K562 (cell line): ENCODE data around the gene MAP1LC3A. TPM values are rescaled to one million over a fixed set of nuclear protein-coding genes. Genes with fewer than 3 reads are reported as not detected.

Experiments used
- ATAC-seq: fragments of 200-7000 bp; cut with Tn5 transposase; 3 replicates; pipeline ENCODE4 v1.9.1; 2020; ENCODE audit warnings: moderate library complexity
- BruUV-seq: library from RNA; stranded (reverse); fragments of 400-500 nt; replicated peaks from 2 replicates; lab custom pipeline; 2021; lab: Mats Ljungman, UMichigan
- CTCF ChIA-PET: fragments of 300-600 bp; formaldehyde crosslinking; extraction: SDS; loops from one replicate; lab custom pipeline; 2021; ENCODE audit warnings: low intra/inter-chr PET ratio; lab: Yijun Ruan, JAX
- POLR2A ChIA-PET: fragments of 300-600, 350-650 bp; sonication (Branson Sonifier 250); formaldehyde crosslinking; extraction: SDS; loops from one replicate; lab custom pipeline; 2021; ENCODE audit warnings: antibody characterized with exemption, inconsistent platforms; lab: Yijun Ruan, JAX
- DNase-seq, 4 experiments: peaks; one replicate each; pipeline versions ENCODE4 v3.0.0 to v3.0.0-alpha.2; 2011 to 2018; ENCODE audit warnings: low spot score in 3 of 4, mixed read lengths in 3 of 4; ENCODE audit errors: extremely low read depth in 1 of 4
- FAIRE-seq: peaks from 2 replicates; lab custom pipeline; 2011; peaks lifted over from hg19 to GRCh38; lab: Jason Lieb, UNC
- H2AFZ ChIP-seq: 2 replicates; pipeline ENCODE4 v1.6.0; 2011; ENCODE audit warnings: low read depth, low read length, control low read depth, inconsistent platforms
- H3K27ac ChIP-seq: fragments of 200-600 bp; 3 replicates; pipeline ENCODE4 v1.8.0; 2011; ENCODE audit warnings: low read depth, mild to moderate bottlenecking, control low read depth, inconsistent platforms, low read length, moderate library complexity, mixed read lengths; ENCODE audit errors: extremely low read depth
- H3K27me3 ChIP-seq, 2 experiments: fragments of 300-600 bp in 1 of 2; 2 replicates in 1 of 2; 3 replicates in 1 of 2; pipeline versions ENCODE4 v1.6.0 to v1.8.0; 2011; ENCODE audit warnings: inconsistent platforms in 2 of 2, low read length in 2 of 2, mild to moderate bottlenecking in 1 of 2, mixed read lengths in 1 of 2, moderate library complexity in 1 of 2; ENCODE audit not compliant: control insufficient read depth in 2 of 2, insufficient read depth in 2 of 2
- H3K36me3 ChIP-seq: fragments of 300-600 bp; 3 replicates; pipeline ENCODE4 v1.8.0; 2011; ENCODE audit warnings: mild to moderate bottlenecking, low read length, inconsistent platforms; ENCODE audit not compliant: control insufficient read depth, insufficient read depth
- H3K4me1 ChIP-seq, 2 experiments: fragments of 200-600 bp in 1 of 2; replicated peaks in 1 of 2; 2 replicates in 1 of 2; 3 replicates in 1 of 2; pipeline versions ENCODE4 v1.5.1 to v1.8.0; 2011; ENCODE audit warnings: inconsistent platforms in 2 of 2, low read length in 2 of 2, mild to moderate bottlenecking in 1 of 2, mixed read lengths in 1 of 2, moderate library complexity in 1 of 2; ENCODE audit not compliant: control insufficient read depth in 2 of 2, insufficient read depth in 2 of 2
- H3K4me2 ChIP-seq: 2 replicates; pipeline ENCODE4 v1.6.1; 2011; ENCODE audit warnings: low read length, control low read depth, inconsistent platforms, mixed read lengths; ENCODE audit not compliant: insufficient read depth
- H3K4me3 ChIP-seq: fragments of 200-600 bp; sonication (generic), shearing (Covaris generic); 2 replicates; pipeline ENCODE4 v1.5.1; 2016; ENCODE audit warnings: control low read depth, inconsistent platforms
- H3K79me2 ChIP-seq: fragments of 200-600 bp; 3 replicates; pipeline ENCODE4 v1.8.0; 2011; ENCODE audit warnings: low read length, inconsistent platforms; ENCODE audit not compliant: control insufficient read depth, insufficient read depth
- H3K9ac ChIP-seq, 2 experiments: 2 replicates each; pipeline versions ENCODE4 v1.6.0 to v1.6.1; 2011; ENCODE audit warnings: low read depth in 2 of 2, low read length in 2 of 2, control low read depth in 1 of 2, inconsistent platforms in 1 of 2, mild to moderate bottlenecking in 1 of 2, mixed read lengths in 1 of 2; ENCODE audit not compliant: insufficient read depth in 1 of 2
- H3K9me1 ChIP-seq: one replicate; pipeline ENCODE4 v1.6.0; 2011; ENCODE audit warnings: inconsistent platforms, mild to moderate bottlenecking, low read length, moderate library complexity; ENCODE audit not compliant: control insufficient read depth, insufficient read depth
- H3K9me3 ChIP-seq: replicated peaks from 2 replicates; pipeline ENCODE4 v1.5.1; 2011; ENCODE audit warnings: low read depth, low read length, inconsistent platforms; ENCODE audit not compliant: control insufficient read depth, insufficient read depth
- H4K20me1 ChIP-seq: replicated peaks from 2 replicates; pipeline ENCODE4 v1.6.1; 2011; ENCODE audit warnings: low read length, inconsistent platforms, mixed read lengths; ENCODE audit not compliant: control insufficient read depth, insufficient read depth
- CEBPG ChIP-seq, 3 experiments: fragments of 200-800 bp in 1 of 3; sonication (Bioruptor generic) in 1 of 3; sonication (generic) in 1 of 3; formaldehyde crosslinking in 1 of 3; IDR thresholded peaks in 2 of 3; conservative IDR thresholded peaks in 1 of 3; 2 replicates each; pipeline versions ENCODE4 v1.6.1 to v1.8.0; 2016 to 2022; ENCODE audit warnings: missing compliant biosample characterization in 2 of 3, missing genetic modification characterization in 2 of 3, mild to moderate bottlenecking in 1 of 3, missing genetic modification reagents in 1 of 3
- MCM3 ChIP-seq: fragments of 450-650 bp; IDR thresholded peaks from 2 replicates; pipeline ENCODE4 v1.6.1; 2016
- NR0B1 ChIP-seq: fragments of 450-650 bp; IDR thresholded peaks from one replicate; pipeline ENCODE4 v1.6.1; 2018; ENCODE audit warnings: mild to moderate bottlenecking, moderate library complexity; ENCODE audit not compliant: partially characterized antibody
- POLR2A ChIP-seq: fragments of 450-650 bp; conservative IDR thresholded peaks from 2 replicates; pipeline ENCODE4 v1.6.1; 2016
- RBFOX2 ChIP-seq: fragments of 200-400 bp; formaldehyde crosslinking; IDR thresholded peaks from 2 replicates; pipeline ENCODE4 v1.6.1; 2017; ENCODE audit warnings: low read depth, mild to moderate bottlenecking, low read length, moderate library complexity
- SIN3B ChIP-seq: fragments of 450-650 bp; IDR thresholded peaks from 2 replicates; pipeline ENCODE4 v1.6.1; 2017; ENCODE audit warnings: low read depth, mild to moderate bottlenecking, moderate library complexity
- SMARCA5 ChIP-seq: fragments of 450-650 bp; IDR thresholded peaks from 2 replicates; pipeline ENCODE4 v1.6.1; 2016
- SRSF7 ChIP-seq: fragments of 200-400 bp; formaldehyde crosslinking; optimal IDR thresholded peaks from 2 replicates; pipeline ENCODE3; 2017; ENCODE audit warnings: mild to moderate bottlenecking, low read depth, low read length
- ZNF79 ChIP-seq: fragments of 250-450 bp; sonication (Bioruptor Pico); IDR thresholded peaks from 2 replicates; pipeline ENCODE4 v1.4.0; 2020; ENCODE audit warnings: low read depth, mild to moderate bottlenecking, moderate library complexity
- WGBS: fragments of 100-300 bp; shearing (Covaris generic); methylation state at CpG from one replicate; pipeline ENCODE4 v1.1.6; 2016; ENCODE audit warnings: low coverage, mixed read lengths; ENCODE audit not compliant: insufficient coverage; ENCODE audit errors: missing lambda C conversion rate; 5-methylcytosine and 5-hydroxymethylcytosine counted together
- in situ Hi-C: fragments of 300-500 bp; cut with MboI; formaldehyde crosslinking; loops from 4 replicates; pipeline ENCODE4 v1.15.0; 2018; ENCODE audit warnings: inconsistent platforms, mixed read lengths
- intact Hi-C: fragments of 100-400 bp; cut with micrococcal nuclease; formaldehyde crosslinking; loops from 2 replicates; pipeline ENCODE4 v1.14.2; 2022
- polyA plus RNA-seq, 8 experiments: library from polyadenylated mRNA; depleted of rRNA in 4 of 8; stranded (reverse) in 5 of 8; unstranded in 3 of 8; fragments of >200 nt; fragmentation: Nextera tagmentation in 2 of 8; fragmentation: Illumina TruSeq in 1 of 8; extraction: Ambion mirVana in 2 of 8; extraction: Trizol in 1 of 8; gene quantifications; 2 replicates each; pipeline versions ENCODE4 v1.2.1 to v1.2.3, GENCODE V29; 2011 to 2014; ENCODE audit warnings: inconsistent platforms in 1 of 8, missing spikeins in 1 of 8
- total RNA-seq, 7 experiments: library from RNA; depleted of rRNA in 6 of 7; stranded (reverse); fragments of >200 nt in 6 of 7; fragmentation: Illumina TruSeq in 2 of 7; extraction: Trizol in 2 of 7; gene quantifications; 2 replicates each; pipeline versions ENCODE4 v1.2.1 to v1.2.3, GENCODE V29; 2011 to 2021; ENCODE audit warnings: low replicate concordance in 1 of 7
- TF ChIP-seq, protein P1 (sequence below): sonication (generic); formaldehyde crosslinking; IDR thresholded peaks from 2 replicates; pipeline ENCODE4 v1.8.0; 2022; ENCODE audit warnings: mild to moderate bottlenecking, missing genetic modification reagents
- TF ChIP-seq, protein P2 (sequence below), 2 experiments: fragments of 150-350 bp in 1 of 2; IDR thresholded peaks; 2 replicates each; pipeline ENCODE4 v1.6.1; 2012 to 2016; ENCODE audit warnings: low read depth in 2 of 2, low read length in 2 of 2, mild to moderate bottlenecking in 1 of 2, moderate library complexity in 1 of 2

MAP1LC3A gene
- total and polyA plus RNA-seq, 9 of the 15 experiments (the other 6 are each of a cell fraction or from before 2014, with no cell fraction given) = 0.27 to 0.38 TPM; not detected in 7

- H3K27ac ChIP-seq = no peak overlapping the region
- 96% methylated on average over 8 of the region's 11 CpGs for WGBS
- peaks cover 20% of the 10 kb centered on the region for H4K20me1 ChIP-seq
- no peaks in the 10 kb centered on the region for H3K9me3 ChIP-seq
- no peak overlapping the region for H3K4me2 ChIP-seq
- no peak overlapping the region for H3K9ac ChIP-seq
- no peak overlapping the region for H2AFZ ChIP-seq
- no peak for FAIRE-seq
- no peaks in the 10 kb centered on the region for H3K9me1 ChIP-seq
- H3K27me3 ChIP-seq = no peaks in the 10 kb centered on the region
- no TSS peak for BruUV-seq
- POLR2A ChIA-PET = interaction anchor here (1.0 to 1.1 kb wide), 2 partner anchors 9 to 18 kb away, joined by 3 to 4 read pairs; no protein-coding TSS in a partner anchor
- peaks cover 65% of the 10 kb centered on the region for H3K36me3 ChIP-seq
- CTCF ChIA-PET = interaction anchor here (3.9 kb wide), 1 partner anchor 212 kb away, joined by 33 read pairs; no protein-coding TSS in a partner anchor
- H3K4me1 ChIP-seq = peaks cover 15 to 17% of the 10 kb centered on the region in 2 experiments
- ATAC-seq = no peak
- in situ Hi-C loops = loop anchor here (10.0 kb wide), 1 partner anchor 330 kb away; no protein-coding TSS in a partner anchor
- TF ChIP-seq RBFOX2 (no peak), SRSF7 (no peak), POLR2A (no peak), SMARCA5 (no peak), MCM3 (no peak), NR0B1 (no peak), CEBPG (CRISPR knock-in tag; IDR thresholded peaks at IDR 0.05) (no peak), CEBPG (tag; conservative IDR thresholded peaks at IDR 0.05 in 1 of 2, IDR thresholded peaks at IDR 0.05 in 1 of 2) (no peak), SIN3B (no peak), ZNF79 (CRISPR knock-in tag) (no peak)
- TF ChIP-seq, protein P1, sequence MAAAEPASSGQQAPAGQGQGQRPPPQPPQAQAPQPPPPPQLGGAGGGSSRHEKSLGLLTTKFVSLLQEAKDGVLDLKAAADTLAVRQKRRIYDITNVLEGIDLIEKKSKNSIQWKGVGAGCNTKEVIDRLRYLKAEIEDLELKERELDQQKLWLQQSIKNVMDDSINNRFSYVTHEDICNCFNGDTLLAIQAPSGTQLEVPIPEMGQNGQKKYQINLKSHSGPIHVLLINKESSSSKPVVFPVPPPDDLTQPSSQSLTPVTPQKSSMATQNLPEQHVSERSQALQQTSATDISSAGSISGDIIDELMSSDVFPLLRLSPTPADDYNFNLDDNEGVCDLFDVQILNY (CRISPR knock-in tag) = no peak
- TF ChIP-seq, protein P2, sequence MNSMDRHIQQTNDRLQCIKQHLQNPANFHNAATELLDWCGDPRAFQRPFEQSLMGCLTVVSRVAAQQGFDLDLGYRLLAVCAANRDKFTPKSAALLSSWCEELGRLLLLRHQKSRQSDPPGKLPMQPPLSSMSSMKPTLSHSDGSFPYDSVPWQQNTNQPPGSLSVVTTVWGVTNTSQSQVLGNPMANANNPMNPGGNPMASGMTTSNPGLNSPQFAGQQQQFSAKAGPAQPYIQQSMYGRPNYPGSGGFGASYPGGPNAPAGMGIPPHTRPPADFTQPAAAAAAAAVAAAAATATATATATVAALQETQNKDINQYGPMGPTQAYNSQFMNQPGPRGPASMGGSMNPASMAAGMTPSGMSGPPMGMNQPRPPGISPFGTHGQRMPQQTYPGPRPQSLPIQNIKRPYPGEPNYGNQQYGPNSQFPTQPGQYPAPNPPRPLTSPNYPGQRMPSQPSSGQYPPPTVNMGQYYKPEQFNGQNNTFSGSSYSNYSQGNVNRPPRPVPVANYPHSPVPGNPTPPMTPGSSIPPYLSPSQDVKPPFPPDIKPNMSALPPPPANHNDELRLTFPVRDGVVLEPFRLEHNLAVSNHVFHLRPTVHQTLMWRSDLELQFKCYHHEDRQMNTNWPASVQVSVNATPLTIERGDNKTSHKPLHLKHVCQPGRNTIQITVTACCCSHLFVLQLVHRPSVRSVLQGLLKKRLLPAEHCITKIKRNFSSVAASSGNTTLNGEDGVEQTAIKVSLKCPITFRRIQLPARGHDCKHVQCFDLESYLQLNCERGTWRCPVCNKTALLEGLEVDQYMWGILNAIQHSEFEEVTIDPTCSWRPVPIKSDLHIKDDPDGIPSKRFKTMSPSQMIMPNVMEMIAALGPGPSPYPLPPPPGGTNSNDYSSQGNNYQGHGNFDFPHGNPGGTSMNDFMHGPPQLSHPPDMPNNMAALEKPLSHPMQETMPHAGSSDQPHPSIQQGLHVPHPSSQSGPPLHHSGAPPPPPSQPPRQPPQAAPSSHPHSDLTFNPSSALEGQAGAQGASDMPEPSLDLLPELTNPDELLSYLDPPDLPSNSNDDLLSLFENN (IDR thresholded peaks at IDR 0.05; ENCODE audit: low read depth in 2 of 2, low read length in 2 of 2) = no peak
- no peak overlapping the region for H3K4me3 ChIP-seq
- DNase-seq = no peak
- intact Hi-C loops = no loop called here
- peaks cover 58% of the 10 kb centered on the region for H3K79me2 ChIP-seq
These were observed 34.1 kb upstream of the MAP1LC3A start for GRCh38 chr20:34524426-34524825.
